ENCODE data around the gene CDK18. TPM values are rescaled to one million over a fixed set of nuclear protein-coding genes. Genes with fewer than 3 reads are reported as not detected.

Gene CDK18
- total and polyA plus RNA-seq, 9 of the 15 experiments (the other 6 are each of a cell fraction or from before 2014, with no cell fraction given), result 0.05 to 0.69 (median 0.17) TPM; not detected in 2

DNA sequence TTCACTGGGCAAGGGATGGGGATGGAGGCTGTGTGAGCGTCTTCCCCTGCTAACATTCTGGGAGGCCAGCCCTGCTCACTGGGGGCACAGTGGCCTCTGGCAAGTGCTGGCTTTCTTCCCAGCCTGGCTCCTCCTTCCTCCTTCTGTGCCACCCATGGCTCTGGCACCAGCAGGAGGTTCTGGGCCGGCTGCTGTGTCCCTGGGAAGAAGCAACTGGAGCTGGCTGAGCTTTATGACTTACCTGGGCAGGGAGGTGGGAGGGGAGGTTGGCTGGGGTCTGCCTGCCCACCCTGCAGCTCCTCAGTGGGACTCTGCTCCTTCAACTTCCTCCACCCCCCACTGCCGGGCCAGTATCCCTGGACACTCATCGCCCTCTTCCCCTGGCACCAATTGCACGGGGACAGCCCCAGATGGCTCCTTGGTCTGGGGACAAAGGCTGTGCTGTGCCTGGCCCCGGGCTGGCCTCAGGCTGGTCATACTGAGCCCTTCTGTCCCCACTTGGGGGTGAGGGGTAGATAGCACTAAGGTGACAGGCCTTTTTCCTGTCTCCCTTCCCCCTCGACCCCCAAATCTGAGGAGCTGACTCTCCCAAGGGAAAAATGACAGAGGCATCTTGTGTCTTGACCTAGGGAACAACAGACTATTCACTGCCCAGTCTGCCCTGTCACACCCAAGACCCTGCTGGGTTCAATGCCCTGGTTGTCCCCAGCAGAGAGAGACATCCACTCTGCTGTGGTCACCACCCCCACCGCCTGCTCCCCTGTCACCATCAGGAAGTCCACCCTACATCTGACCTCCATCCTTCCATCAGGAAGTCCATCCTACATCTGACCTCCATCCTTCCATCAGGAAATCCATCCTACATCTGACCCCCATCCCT, 14.4 kb downstream of the CDK18 start:
- H4K20me1 ChIP-seq (replicated peaks; ENCODE audit: control insufficient read depth, insufficient read depth, low read length), result peaks cover 4% of the 10 kb centered on the region; the same call in 1 of the 2 replicates
- H3K27me3 ChIP-seq (ENCODE audit: control insufficient read depth in 2 of 2, insufficient read depth in 2 of 2, low read length in 2 of 2), result peaks cover 10 to 49% of the 10 kb centered on the region in 2 experiments
- no peaks in the 10 kb centered on the region for H3K36me3 ChIP-seq (ENCODE audit: control insufficient read depth, insufficient read depth, low read length)
- no peaks in the 10 kb centered on the region for H3K79me2 ChIP-seq (ENCODE audit: control insufficient read depth, insufficient read depth, low read length)
- H3K9me1 ChIP-seq (ENCODE audit: control insufficient read depth, insufficient read depth, low read length), result no peaks in the 10 kb centered on the region
- no peak for TF ChIP-seq NFRKB (IDR thresholded peaks at IDR 0.05; ENCODE audit: low read depth)
- no peak for TF ChIP-seq CREB1 (IDR thresholded peaks at IDR 0.05)
- no peak for TF ChIP-seq CREB1 (CRISPR knock-in tag; IDR thresholded peaks at IDR 0.05)
- TF ChIP-seq HSF4 (CRISPR knock-in tag; IDR thresholded peaks at IDR 0.05; ENCODE audit: borderline replicate concordance), result no peak
- TF ChIP-seq, protein P1, sequence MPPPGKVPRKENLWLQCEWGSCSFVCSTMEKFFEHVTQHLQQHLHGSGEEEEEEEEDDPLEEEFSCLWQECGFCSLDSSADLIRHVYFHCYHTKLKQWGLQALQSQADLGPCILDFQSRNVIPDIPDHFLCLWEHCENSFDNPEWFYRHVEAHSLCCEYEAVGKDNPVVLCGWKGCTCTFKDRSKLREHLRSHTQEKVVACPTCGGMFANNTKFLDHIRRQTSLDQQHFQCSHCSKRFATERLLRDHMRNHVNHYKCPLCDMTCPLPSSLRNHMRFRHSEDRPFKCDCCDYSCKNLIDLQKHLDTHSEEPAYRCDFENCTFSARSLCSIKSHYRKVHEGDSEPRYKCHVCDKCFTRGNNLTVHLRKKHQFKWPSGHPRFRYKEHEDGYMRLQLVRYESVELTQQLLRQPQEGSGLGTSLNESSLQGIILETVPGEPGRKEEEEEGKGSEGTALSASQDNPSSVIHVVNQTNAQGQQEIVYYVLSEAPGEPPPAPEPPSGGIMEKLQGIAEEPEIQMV (tag; conservative IDR thresholded peaks at IDR 0.05; ENCODE audit: low read depth), result no peak
- no peak for TF ChIP-seq ESRRB (CRISPR knock-in tag; IDR thresholded peaks at IDR 0.05; ENCODE audit: borderline replicate concordance)
- TF ChIP-seq MTA3 (IDR thresholded peaks at IDR 0.05; ENCODE audit: borderline replicate concordance), result no peak
- TF ChIP-seq CHD1 (IDR thresholded peaks at IDR 0.05; ENCODE audit: low read length), result no peak
- TF ChIP-seq SAFB (IDR thresholded peaks at IDR 0.05; ENCODE audit: borderline replicate concordance, low read depth, low read length), result no peak
- TF ChIP-seq MCM7 (IDR thresholded peaks at IDR 0.05), result no peak
- TF ChIP-seq TFAM (CRISPR knock-in tag; conservative IDR thresholded peaks at IDR 0.05), result no peak
- no peak for TF ChIP-seq SNIP1 (IDR thresholded peaks at IDR 0.05; ENCODE audit: low read depth)
- no peak for TF ChIP-seq PBX2 (CRISPR knock-in tag; IDR thresholded peaks at IDR 0.05; ENCODE audit: low read depth)
- TF ChIP-seq PBX2 (tag; conservative IDR thresholded peaks at IDR 0.05; ENCODE audit: low read depth), result no peak
- no peak for TF ChIP-seq SRSF1 (IDR thresholded peaks at IDR 0.05; ENCODE audit: low read depth, low read length)
- no peak for TF ChIP-seq ZNF76 (CRISPR knock-in tag; IDR thresholded peaks at IDR 0.05; ENCODE audit: borderline replicate concordance)
- TF ChIP-seq KLF10 (CRISPR knock-in tag; IDR thresholded peaks at IDR 0.05), result no peak
- TF ChIP-seq, protein P2, sequence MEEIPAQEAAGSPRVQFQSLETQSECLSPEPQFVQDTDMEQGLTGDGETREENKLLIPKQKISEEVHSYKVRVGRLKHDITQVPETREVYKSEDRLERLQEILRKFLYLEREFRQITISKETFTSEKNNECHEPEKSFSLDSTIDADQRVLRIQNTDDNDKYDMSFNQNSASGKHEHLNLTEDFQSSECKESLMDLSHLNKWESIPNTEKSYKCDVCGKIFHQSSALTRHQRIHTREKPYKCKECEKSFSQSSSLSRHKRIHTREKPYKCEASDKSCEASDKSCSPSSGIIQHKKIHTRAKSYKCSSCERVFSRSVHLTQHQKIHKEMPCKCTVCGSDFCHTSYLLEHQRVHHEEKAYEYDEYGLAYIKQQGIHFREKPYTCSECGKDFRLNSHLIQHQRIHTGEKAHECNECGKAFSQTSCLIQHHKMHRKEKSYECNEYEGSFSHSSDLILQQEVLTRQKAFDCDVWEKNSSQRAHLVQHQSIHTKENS (CRISPR knock-in tag; IDR thresholded peaks at IDR 0.05), result no peak
- H3K4me3 ChIP-seq, result no peak overlapping the region
- H2AFZ ChIP-seq (ENCODE audit: low read depth, low read length), result no peak overlapping the region
- BruUV-seq (replicated peaks), result no TSS peak
- H3K27ac ChIP-seq (ENCODE audit: extremely low read depth, low read depth, low read length), result no peak overlapping the region
- in situ Hi-C loops (cut with MboI) (no loop called here), intact Hi-C loops (cut with micrococcal nuclease) (no loop called here)
- ChIA-PET CTCF (ENCODE audit: low intra/inter-chr PET ratio) (interaction anchor here (0.6 to 0.7 kb wide), 2 partner anchors 151 to 951 kb away, joined by 3 read pairs; no protein-coding TSS in a partner anchor), POLR2A (interaction anchor here (0.7 kb wide), 2 partner anchors 127 to 622 kb away, joined by 3 to 4 read pairs; no protein-coding TSS in a partner anchor)
- FAIRE-seq (no peak), DNase-seq (ENCODE audit: extremely low read depth in 1 of 4, low spot score in 3 of 4) (no peak), ATAC-seq (no peak)
- H3K9me3 ChIP-seq (replicated peaks; ENCODE audit: control insufficient read depth, insufficient read depth, low read depth, low read length), result no peaks in the 10 kb centered on the region
- no peak overlapping the region for H3K9ac ChIP-seq (ENCODE audit: insufficient read depth in 1 of 2, low read depth in 2 of 2, low read length in 2 of 2)
- H3K4me2 ChIP-seq (ENCODE audit: insufficient read depth, low read length), result no peak overlapping the region
- WGBS (ENCODE audit: insufficient coverage, low coverage, missing lambda C conversion rate), result 2% methylated on average over 7 of the region's 8 CpGs
- H3K4me1 ChIP-seq (replicated peaks in 1 of 2; ENCODE audit: control insufficient read depth in 2 of 2, insufficient read depth in 2 of 2, low read length in 2 of 2), result peaks cover 3 to 5% of the 10 kb centered on the region in 2 experiments; a peak in 3 of 5 replicates
